Measurements from ENCODE around the gene PRKD2.
"Not testable (repeated sequence)": the region's sequence is repeated elsewhere in the genome, so short reads cannot be mapped to it uniquely, and the experiment has no call there.

PRKD2 gene

DNA sequence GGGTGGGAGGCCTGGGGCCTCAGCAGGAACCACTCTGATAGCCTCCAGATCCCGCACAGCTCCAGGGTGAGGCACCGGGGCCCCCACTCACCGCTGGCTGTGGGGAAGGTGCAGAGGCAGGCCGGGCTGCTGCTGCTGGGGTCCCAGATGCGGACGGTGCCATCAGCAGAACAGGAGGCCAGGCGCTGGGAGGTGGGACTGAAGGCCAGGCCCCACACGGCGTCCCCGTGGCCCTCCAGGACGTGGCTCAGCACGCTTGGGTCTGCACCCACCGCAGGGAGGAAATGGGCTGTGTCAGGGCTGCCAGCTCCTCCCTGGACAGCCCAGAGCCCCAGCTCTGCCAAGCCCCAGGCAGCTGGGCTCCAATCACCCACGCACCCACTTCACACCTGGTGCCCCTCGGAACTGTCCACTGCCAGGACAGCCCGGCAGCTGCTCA lies 6.1 kb upstream of the PRKD2 start:
- no peak for DNase-seq

DNA sequence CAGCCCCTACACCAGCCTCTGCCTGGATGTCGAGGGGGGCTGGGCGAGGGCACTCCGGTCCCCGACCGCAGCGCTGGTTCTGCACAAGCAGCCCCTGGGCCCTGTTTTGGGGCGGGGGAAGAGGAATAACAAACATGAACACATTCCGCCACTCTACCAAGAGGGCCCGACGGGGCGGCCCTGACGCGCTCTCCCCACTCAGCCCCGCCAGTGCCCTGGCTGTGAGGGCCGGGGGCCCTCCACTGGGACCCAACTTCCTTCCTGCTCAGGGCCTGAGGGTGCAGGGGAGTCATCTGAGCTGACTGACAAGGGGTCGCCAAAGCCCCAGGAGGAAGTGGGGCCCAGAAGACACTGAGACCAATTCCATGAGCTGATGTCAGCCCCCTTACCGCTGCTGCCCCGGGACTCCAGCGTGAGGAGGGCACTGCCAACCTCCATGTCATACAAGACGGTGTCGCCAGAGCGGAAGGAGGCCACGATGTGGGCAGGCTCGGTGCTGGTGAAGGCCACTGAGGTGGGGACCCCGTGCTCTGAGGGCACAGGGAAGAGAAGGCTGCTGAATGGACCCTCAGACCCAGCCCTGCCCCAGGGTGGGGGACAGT lies 5.6 kb upstream of the PRKD2 start:
- no peak for DNase-seq

DNA sequence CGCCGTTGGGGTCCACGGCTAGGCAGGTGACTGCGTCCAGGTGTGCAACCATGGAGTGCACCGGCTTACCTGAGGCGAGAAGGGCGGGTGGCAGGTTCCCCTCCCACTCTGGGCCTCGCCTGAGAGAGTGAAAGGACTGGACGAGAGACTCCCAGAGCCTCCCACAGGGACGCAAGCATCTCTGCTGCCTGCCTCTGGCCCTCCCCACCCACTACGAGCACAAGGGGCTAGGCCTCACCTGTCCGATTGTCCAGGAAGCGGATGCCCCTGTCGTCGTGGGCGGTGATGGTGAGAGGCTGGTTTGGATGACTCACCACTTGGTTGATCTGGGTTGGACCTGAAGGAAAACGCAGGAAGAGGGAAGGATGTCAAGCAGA lies 5.1 kb upstream of the PRKD2 start:
- DNase-seq: no peak

DNA sequence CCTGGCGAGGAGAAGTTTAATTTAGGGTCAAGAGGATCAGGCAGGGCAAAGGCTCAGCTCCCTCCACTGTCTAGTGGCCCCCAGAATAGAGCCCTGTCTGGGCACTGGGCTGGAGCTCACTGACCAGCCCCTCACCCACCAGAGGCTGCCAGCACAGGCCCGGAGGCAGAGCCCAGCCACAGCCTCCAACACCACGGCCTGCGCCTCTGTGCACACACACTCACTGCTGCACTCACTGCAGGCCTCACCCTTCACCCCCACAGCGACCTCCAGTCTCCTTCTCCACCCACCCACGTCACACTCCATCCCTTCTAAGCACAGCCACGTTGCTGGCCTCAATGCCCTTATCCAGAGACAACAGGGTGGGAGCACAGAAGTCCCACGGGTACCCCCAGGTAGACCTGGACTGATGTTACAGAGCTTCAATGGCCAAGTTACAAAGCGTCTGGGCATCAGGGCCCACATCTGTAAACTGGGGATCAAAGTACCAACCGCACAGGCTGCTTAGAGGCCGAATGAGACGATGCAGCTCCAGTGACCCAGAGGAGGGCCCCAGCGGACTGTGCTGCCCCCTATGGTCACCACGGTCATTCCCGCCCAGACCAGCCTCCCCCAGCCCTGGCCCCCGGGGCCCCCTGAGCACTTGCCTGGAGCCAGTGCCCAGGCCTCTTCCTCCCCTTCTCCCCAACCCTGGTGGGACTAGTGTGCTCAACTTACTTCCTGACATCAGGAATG lies 4.5 kb upstream of the PRKD2 start:
- no peak for DNase-seq

DNA sequence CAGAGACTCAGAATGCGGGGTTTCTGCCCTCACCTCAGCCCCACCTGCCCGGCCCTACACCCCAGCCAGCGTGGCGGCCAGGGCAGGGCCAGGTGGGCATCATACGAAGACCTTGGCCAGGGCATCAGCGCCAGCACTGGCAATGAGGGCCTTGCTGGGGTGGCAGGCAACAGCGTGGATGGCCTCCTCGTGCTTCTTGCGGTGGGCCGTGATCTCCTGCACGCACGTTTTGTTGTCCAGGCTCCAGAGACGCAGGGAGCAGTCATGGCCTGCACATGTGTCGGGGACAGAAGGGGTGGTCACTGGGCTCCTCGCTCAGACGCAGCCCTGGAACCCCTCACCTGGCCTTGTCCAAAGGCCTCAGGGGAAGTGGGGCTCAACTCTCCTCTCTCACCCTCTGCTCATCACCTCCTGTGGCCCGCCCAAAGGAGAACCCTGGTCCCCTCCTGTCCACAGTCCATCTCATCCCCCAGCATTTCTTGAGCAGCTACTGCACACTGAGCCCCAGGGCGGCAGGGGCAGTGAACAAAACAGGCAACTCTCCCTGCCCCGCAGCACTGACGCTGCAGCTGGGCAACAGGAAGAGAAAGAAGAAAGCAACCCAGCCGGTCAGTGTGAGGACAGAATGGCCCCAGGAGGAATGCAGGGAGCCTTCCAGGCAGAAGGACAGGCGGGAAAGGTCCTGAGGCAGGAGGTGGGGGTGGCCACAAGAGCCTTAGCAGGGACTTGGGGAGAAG lies 3.8 kb upstream of the PRKD2 start:
- DNase-seq: no peak

DNA sequence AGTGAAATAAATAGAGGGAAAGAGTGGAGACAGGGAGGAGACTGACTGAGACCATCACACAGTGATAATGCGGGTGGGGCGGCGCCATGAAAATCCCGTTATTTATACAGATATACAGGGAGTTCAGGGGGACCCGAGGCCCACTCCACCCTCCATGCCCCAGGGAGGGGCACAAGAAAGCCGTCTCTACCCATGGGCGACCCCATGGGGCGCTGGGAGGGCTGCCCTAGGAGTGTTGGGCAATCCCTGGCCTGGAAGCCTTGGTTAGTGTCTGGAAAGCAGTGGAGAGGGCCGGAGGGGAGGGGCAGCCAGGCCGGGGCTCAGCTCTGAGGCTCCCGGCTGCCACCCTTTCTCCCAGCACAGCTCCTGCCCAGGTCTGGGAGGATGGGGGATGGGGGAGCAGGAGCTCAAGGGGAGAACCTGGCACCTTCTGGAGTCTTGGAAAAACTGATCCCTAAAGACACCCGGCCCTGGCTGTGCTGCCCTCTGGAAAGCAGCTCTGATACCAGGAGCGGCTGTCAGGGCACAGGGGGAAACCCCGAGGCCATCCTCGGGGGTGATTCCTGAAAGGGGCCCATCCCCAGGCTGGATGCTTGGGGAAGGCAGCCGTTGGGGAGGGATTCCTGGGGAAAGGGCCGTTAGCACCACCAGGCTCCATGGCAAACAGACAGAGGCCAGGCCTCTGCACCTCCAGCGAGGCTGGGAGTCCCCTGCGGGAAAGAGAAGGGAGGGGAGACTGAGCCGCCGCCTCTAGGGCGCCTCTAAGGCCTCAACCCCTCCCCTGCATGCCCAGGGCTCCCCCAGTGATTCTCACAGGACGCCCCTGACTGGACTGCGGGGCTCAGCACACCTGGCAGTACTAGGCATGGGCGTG lies 3.0 kb upstream of the PRKD2 start:
- no peak for DNase-seq

DNA sequence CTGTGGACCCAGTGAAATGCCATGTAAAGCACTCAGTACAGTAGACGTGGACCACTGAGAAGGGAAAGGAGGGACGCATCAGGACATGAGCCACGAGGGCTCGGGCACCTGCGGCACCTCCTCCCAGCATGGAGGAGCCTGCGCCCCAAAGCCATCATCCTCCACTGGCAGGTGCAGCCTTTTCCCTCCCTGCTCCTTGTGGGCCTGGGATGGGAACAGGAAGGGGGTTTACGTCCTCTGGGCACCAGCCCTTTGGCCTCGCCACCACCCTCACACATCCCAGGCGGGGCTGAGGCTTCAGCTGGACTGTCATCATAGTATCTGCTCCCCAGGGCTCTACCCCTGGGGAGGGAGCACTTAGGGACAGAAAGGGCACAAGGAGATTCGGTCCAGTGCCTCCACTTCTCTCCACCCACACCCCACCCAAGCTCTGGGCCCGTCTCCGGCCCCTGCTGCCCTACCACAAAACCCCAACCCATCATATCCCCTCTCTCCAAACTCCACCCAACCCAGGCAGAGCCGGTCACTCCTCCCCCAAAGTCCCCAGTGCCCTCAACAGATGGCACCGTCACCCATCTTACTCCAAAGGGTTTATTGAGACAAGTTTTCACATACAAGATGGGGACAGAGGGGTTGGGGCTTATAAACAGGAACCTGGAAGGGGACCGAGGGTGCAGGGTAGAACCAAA lies 2.2 kb upstream of the PRKD2 start:
- no peak for DNase-seq

DNA sequence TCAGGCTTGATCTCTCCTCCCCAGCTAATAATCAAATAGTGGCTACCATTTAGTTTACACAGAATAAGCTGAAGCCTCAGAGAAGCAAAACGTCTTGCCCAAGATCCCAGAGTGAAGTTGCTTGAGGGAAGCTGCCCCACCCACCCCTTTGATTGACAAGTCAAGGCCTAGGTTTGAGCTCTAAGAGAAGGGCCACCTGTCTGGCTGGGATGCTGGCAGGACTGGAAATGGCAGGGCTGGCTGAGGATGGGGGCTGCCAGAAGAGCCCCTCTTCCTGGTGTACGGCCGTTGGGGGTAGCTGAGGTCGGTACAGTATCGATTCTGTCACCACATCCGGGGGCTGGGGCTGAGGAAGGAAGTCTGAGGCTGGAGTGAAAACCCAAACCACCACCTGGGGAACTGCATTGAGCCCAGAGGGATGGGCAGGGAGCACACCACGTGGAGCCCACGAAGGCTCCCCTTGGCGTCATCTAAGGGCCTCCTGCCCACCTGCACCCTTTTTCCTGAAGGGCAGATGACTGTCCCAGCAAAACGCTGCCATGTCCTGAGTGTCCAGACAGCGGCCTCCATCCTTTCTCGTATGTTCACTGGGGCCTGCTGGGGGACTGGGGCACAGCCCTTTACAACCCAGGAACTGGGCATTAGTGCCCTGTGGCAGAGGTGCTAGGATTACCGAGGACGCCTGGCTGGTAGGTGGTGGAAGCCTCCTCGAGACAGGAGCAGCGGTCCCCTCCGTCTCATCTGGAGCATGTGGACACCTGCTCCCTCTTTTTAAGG lies 1.4 kb upstream of the PRKD2 start:
- no peak for DNase-seq

DNA sequence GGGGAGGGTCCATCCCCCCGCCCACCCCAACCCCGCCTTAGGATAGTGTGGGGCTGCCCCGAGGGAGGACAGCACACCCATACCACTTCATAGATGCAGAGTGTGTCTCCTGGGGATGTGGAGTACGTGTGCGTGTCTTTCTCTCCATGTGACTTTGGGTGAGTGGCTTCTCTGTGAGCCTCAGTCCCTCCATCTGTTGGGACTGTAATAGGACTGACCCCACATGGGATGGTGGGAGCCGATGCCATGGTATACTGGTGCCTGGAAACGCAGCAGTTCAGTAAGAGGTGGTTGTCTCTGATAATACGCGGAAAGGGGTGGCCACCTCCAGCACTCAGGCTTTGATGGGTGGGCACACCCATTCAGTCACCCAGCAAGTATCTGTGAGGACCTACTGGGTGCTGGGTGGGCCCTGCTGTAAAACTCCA lies 816 bp upstream of the PRKD2 start:
- no peak for DNase-seq

DNA sequence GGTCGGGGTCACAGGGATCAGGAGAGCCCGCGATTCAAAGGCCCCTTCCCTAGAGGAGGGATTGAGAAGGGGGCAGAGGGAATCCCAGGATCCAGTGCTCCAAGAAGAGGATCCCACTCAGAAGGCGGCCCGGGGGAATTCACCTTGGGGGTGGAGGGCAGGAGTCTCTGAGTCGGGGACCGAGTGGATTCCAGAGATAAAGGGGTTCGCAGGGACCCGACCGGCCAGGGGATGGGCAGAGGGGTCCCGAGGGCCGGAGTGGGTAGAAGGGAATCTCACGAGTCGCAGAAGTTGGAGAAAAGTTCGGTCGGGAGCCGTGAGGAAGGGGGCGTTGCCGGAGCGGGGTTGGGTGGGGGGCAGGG lies 261 bp downstream of the PRKD2 start:
- DNase-seq: no peak

DNA sequence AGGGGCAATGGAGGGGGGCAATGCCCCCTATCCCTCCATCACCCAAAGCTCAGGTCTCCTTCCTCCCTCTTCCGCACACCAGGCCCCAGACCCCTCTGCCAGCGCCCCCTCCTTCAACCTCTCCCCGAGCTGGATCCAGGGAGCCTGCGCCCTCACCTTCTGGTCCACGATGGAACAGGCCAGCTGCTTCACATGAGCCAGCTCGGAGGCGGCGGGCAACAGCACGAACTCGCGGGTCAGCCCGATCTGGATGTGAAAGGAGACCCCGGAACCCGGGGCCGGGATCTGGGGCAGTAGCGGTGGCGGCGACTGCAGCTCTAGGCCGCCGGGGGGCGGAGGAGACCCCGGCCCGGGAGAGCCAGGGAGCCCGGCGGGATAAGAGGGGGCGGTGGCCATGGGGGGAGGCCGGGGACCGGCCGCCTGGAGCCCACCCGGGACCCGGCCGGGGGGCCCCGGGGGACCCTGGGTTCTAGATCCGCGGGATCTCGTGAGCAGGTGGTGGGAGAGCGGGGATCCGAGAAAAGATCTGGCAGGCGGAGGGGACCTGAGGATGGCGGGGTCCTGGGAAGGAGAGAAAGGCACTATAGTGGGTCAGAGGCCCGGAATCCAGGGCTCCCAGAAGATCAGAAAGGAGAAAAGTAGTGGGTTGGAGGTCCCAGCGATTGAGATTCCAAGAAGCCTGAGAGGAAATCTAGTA lies 791 bp downstream of the PRKD2 start:
- no peak for DNase-seq

DNA sequence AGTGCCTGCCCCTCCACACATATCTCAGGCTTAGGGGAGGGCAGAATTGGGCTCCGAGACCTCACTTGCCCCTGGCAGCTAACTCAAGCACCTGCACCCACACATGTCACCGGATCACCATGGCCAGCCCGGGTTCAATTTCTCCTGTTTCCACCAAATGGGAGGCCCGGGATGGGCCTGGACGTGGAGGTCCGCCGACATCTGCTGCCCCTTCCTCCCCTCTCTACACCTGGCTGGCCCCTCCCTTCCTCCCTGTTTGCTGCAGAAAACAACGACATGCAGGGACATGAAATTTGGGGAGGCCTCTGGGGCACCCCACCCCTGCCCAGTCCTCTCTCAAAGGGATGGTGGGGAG lies 1.3 kb downstream of the PRKD2 start:
- DNase-seq: no peak

DNA sequence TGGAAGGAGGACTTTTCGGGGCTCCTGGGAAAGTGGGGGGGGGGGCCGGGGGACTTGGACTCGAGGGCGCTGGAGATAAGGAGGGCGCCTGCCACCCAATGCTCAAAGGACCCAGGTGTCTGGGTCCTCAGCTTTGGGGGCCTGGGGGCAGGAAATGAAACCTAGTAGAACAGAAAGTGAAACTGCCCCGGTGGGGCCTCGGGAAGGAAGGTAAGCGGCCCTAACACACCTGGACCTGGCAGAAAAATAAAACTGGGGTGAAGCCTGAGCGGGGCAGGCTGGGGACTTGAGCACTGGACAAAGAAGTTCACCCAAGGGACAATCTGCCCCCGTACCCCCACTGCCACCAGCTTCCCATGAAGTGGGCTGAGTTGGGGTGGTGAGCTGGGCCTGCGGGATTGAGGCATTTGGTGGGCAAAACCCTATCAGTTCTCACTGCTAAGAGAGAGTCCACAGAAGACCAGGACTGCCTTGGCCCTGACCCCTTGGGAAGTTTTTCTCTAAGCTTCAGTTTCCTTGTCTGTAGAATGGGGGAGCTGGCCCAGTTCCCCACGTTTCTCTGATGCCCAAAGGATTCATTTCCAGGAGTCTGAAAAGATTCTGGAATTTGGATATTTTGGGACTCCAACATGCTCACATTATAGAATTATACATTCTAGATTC lies 2.3 kb downstream of the PRKD2 start:
- DNase-seq: no peak

DNA sequence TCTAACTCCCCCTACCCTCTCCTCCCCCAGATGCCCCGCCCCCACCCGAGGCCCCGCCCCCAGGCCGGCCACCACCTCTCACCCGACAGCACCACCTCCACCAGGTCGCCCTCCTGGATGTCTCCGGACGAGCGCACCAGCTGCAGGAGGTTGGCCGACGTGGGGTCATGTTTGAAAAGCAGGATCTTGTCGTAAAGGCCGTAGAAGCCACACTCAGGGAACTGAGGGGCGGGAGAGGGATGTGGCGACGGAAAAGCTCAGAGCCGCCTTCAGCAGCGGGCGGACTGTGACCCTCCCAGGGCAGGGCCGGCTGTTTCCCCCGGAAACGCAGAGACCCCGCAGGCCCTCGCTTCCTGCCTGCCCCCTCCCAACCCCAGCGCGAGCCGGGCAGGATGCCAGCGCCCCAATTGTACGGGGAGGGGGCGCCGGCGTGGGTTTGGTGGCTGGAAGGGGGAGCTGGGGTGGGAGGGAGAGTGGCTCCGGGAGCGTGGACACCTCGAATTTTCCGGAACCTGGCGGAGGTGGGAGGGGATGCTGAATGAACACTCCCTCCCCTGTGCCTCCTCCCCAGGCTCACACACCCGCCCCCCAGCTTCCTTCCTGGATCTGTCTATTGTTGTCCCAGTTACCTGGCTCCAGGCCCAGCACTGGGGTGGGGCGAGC lies 3.0 kb downstream of the PRKD2 start:
- peak; percentile 77 for DNase-seq

DNA sequence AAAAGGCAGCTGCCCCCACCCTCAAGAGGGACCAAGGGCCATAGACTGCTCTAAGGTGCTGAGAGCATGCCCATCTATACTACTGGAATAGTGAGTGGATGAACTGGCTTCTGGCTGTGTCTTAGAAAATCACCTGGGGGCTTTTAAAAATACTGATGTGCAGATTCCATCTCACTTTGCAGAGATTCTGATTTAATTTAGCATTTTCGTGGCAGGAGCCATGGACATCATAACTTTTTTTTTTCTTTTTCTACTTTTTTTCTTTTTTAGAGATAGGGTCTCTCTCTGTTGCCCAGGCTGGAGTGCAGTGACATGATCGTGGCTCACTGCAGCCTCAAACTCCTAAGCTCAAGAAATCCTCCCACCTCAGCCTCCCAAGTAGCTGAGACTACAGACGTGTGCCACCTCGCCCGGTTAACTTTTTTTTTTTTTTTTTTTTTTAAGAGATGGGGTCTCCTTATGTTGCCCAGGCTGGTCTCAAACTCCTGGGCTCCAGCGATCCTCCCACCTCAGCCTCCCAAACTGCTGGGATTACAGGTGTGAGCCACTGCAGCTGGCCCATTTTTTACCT lies 4.1 kb downstream of the PRKD2 start:
- not testable (repeated sequence) for DNase-seq

DNA sequence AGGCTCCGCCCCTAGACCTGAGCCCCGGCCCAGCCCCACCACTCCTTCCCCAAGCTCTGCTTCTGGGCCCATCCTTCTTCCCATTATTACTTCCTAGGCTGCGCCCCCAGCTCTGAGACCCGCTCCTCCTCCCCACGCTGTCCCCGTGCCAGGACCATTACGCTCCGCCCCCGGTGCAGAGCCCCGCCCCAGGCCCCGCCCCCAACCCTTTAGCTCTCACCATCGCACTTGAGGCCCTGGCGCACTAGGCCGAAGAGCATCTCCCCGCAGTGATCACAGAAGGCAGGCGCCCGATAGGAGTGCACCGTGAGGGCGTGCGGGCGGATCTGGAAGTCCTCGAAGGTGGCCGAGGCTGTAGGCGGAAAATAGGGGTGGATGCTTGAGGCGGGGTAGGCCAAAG lies 6.2 kb downstream of the PRKD2 start:
- DNase-seq: no peak

DNA sequence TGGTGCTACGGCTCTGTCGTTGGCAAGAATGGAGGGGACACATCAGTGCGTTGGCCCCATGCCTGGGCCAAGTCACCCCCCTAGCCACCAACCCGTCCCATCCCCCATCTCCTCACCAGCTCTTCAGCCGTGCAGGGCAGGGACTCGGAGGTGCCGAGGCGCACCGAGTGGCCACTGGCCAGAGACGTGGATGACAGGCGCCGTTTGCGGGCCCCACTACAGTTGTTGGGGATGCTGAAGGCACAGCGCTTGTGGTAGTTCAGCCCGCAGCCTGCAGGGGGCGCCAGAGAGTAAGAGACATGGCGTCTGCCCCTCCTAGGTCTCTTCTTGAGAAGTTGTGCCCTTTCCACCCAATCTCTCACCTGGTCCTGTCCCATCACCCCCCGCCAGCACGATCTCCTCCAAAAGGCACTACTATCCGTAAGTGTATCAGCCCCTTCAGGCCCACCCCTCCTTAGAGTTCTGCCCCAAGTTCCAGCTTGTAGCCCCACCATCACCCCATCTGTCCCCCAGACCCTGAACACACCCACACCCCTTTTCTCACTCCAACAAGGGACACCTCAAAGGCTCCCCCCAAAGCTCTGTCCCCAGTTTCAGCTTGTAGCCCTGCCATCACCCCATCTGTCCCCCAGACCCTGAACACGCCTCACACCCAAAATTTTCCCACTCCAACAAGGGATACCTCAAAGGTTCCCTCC lies 12.4 kb downstream of the PRKD2 start:
- no peak for DNase-seq

DNA sequence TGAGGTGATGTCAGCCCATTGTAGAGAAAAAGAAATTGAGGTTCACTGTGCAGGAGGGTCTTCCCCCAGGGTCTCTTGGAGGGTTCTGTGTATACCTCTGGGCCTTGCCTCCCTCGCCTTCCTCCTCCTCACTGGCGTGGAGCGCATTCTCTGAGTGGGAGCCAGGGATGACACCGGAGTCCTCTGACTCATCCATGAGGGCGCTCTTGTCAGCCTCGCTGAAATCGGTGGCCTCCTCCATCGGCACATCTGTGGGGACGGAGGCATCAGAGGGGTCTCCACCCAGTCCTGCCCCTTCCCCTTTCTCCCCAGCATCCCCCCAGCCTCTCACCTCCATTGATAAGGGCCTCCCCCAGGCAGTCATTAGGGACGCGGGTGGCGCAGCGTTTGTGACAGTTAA lies 16.2 kb downstream of the PRKD2 start:
- DNase-seq: no peak
